K562 (cell line): ENCODE measurements around the gene MVP. TPM values are rescaled to one million over a fixed set of nuclear protein-coding genes. Genes with fewer than 3 reads are reported as not detected.

Experiments
- BDP1 ChIP-seq: IDR thresholded peaks from 3 replicates; pipeline ENCODE4 v1.6.1; 2011; ENCODE audit not compliant: insufficient read length, insufficient read depth
- CHD2 ChIP-seq: IDR thresholded peaks from 2 replicates; pipeline ENCODE4 v1.6.1; 2011; ENCODE audit warnings: low read depth, low read length
- CREM ChIP-seq: IDR thresholded peaks from 2 replicates; pipeline ENCODE4 v1.6.1; 2014; ENCODE audit warnings: antibody characterized with exemption, low read depth
- FOSL1 ChIP-seq: fragments of 200-800 bp; sonication (Bioruptor generic); conservative IDR thresholded peaks from 2 replicates; pipeline ENCODE4 v1.6.1; 2016; ENCODE audit warnings: missing genetic modification characterization, missing compliant biosample characterization
- FOXP1 ChIP-seq: sonication (generic); formaldehyde crosslinking; IDR thresholded peaks from 2 replicates; pipeline ENCODE4 v1.8.0; 2022; ENCODE audit warnings: mild to moderate bottlenecking, missing genetic modification reagents
- GABPB1 ChIP-seq: sonication (generic); formaldehyde crosslinking; IDR thresholded peaks from 2 replicates; pipeline ENCODE4 v1.8.0; 2022; ENCODE audit warnings: mild to moderate bottlenecking, missing genetic modification reagents
- HDAC1 ChIP-seq, 2 experiments: fragments of 450-650 bp; IDR thresholded peaks; 2 replicates each; pipeline ENCODE4 v1.6.1; 2016 to 2017; ENCODE audit warnings: inconsistent platforms in 1 of 2, mild to moderate bottlenecking in 1 of 2, moderate library complexity in 1 of 2
- HDAC6 ChIP-seq: IDR thresholded peaks from 2 replicates; pipeline ENCODE4 v1.6.1; 2012; ENCODE audit warnings: low read depth, mild to moderate bottlenecking, control low read depth, inconsistent platforms, low read length, moderate library complexity
- LARP7 ChIP-seq: fragments of 450-650 bp; IDR thresholded peaks from 2 replicates; pipeline ENCODE4 v1.6.1; 2016
- NR2C2 ChIP-seq, 2 experiments: fragments of 200-800 bp in 1 of 2; sonication (Bioruptor generic) in 1 of 2; sonication (generic) in 1 of 2; formaldehyde crosslinking in 1 of 2; IDR thresholded peaks; 2 replicates each; pipeline versions ENCODE4 v1.6.1 to v1.8.0; 2016 to 2022; ENCODE audit warnings: mild to moderate bottlenecking in 1 of 2, missing compliant biosample characterization in 1 of 2, missing genetic modification characterization in 1 of 2, missing genetic modification reagents in 1 of 2
- PATZ1 ChIP-seq: fragments of 250-450 bp; sonication (Bioruptor Pico); IDR thresholded peaks from 2 replicates; pipeline ENCODE4 v1.5.0; 2020; ENCODE audit warnings: mild to moderate bottlenecking, borderline replicate concordance
- RFX5 ChIP-seq: IDR thresholded peaks from 2 replicates; pipeline ENCODE4 v1.6.1; 2011; ENCODE audit warnings: low read depth, mild to moderate bottlenecking, improper control_type of control experiment, low read length
- SAP30 ChIP-seq: fragments of 200-600 bp; sonication (generic); IDR thresholded peaks from 2 replicates; pipeline ENCODE4 v1.6.1; 2012; ENCODE audit warnings: borderline replicate concordance, low read depth, mild to moderate bottlenecking, moderate library complexity, low read length, control low read depth, inconsistent platforms; ENCODE audit not compliant: insufficient read depth, poor library complexity, severe bottlenecking
- SMARCE1 ChIP-seq: fragments of 450-650 bp; IDR thresholded peaks from 2 replicates; pipeline ENCODE4 v1.7.1; 2016; ENCODE audit warnings: mild to moderate bottlenecking
- SOX6 ChIP-seq: fragments of 450-650 bp; IDR thresholded peaks from 2 replicates; pipeline ENCODE4 v1.6.1; 2014; ENCODE audit warnings: mild to moderate bottlenecking
- TCF15 ChIP-seq: fragments of 250-450 bp; sonication (Bioruptor Pico); IDR thresholded peaks from 2 replicates; pipeline ENCODE4 v1.8.0; 2022; ENCODE audit warnings: moderate library complexity, mild to moderate bottlenecking, inconsistent platforms
- TEAD1 ChIP-seq, 2 experiments: fragments of 450-650 bp in 1 of 2; sonication (generic) in 1 of 2; formaldehyde crosslinking; IDR thresholded peaks; 2 replicates each; pipeline versions ENCODE4 v1.4.0 to v1.8.0; 2020 to 2022; ENCODE audit warnings: mild to moderate bottlenecking in 2 of 2, missing genetic modification reagents in 1 of 2
- TGIF2 ChIP-seq: sonication (generic); formaldehyde crosslinking; IDR thresholded peaks from 2 replicates; pipeline ENCODE4 v1.8.1; 2022; ENCODE audit warnings: mild to moderate bottlenecking, missing genetic modification reagents, moderate library complexity
- TSC22D4 ChIP-seq: fragments of 450-650 bp; IDR thresholded peaks from 2 replicates; pipeline ENCODE4 v1.6.1; 2016; ENCODE audit warnings: missing genetic modification characterization, missing biosample characterization, control low read depth
- YY1 ChIP-seq, 3 experiments: IDR thresholded peaks; 2 replicates each; pipeline ENCODE4 v1.6.1; 2011; ENCODE audit warnings: low read length in 2 of 3, mild to moderate bottlenecking in 2 of 3, moderate library complexity in 2 of 3, borderline replicate concordance in 1 of 3, control low read depth in 1 of 3, low read depth in 1 of 3; ENCODE audit not compliant: insufficient read depth in 3 of 3, insufficient replicate concordance in 2 of 3, control insufficient read depth in 1 of 3, insufficient read length in 1 of 3; ENCODE audit errors: extremely low read depth in 1 of 3
- ZBTB34 ChIP-seq: fragments of 250-450 bp; sonication (Bioruptor Pico); IDR thresholded peaks from 2 replicates; pipeline ENCODE4 v1.8.0; 2021; ENCODE audit warnings: mild to moderate bottlenecking, moderate library complexity
- ZC3H4 ChIP-seq: sonication (generic); formaldehyde crosslinking; IDR thresholded peaks from 2 replicates; pipeline ENCODE4 v1.9.0; 2021; ENCODE audit warnings: missing genetic modification reagents, borderline replicate concordance
- ZNF76 ChIP-seq: fragments of 250-450 bp; sonication (Bioruptor Pico); IDR thresholded peaks from 2 replicates; pipeline ENCODE4 v1.4.0; 2020; ENCODE audit warnings: mild to moderate bottlenecking, moderate library complexity, borderline replicate concordance
- ZNF766 ChIP-seq: fragments of 200-800 bp; sonication (Bioruptor generic); conservative IDR thresholded peaks from 2 replicates; pipeline ENCODE4 v1.6.1; 2016; ENCODE audit warnings: missing genetic modification characterization, missing compliant biosample characterization
- polyA plus RNA-seq, 8 experiments: library from polyadenylated mRNA; depleted of rRNA in 4 of 8; stranded (reverse) in 5 of 8; unstranded in 3 of 8; fragments of >200 nt; fragmentation: Nextera tagmentation in 2 of 8; fragmentation: Illumina TruSeq in 1 of 8; extraction: Ambion mirVana in 2 of 8; extraction: Trizol in 1 of 8; gene quantifications; 2 replicates each; pipeline versions ENCODE4 v1.2.1 to v1.2.3, GENCODE V29; 2011 to 2014; ENCODE audit warnings: inconsistent platforms in 1 of 8, missing spikeins in 1 of 8
- total RNA-seq, 7 experiments: library from RNA; depleted of rRNA in 6 of 7; stranded (reverse); fragments of >200 nt in 6 of 7; fragmentation: Illumina TruSeq in 2 of 7; extraction: Trizol in 2 of 7; gene quantifications; 2 replicates each; pipeline versions ENCODE4 v1.2.1 to v1.2.3, GENCODE V29; 2011 to 2021; ENCODE audit warnings: low replicate concordance in 1 of 7

Gene MVP
- total and polyA plus RNA-seq, 9 of the 15 experiments (the other 6 are each of a cell fraction or from before 2014, with no cell fraction given): 0.39 to 1.9 (median 0.76) TPM; not detected in 2

GRCh38 chr16:29811170-29811895, 8.9 kb upstream of the MVP start (continued):
- TF ChIP-seq ZBTB34 (CRISPR knock-in tag): no peak
- peak; percentile 47 for TF ChIP-seq CREM
- TF ChIP-seq TEAD1 (CRISPR knock-in tag; IDR thresholded peaks at IDR 0.05): no peak; a peak in 1 of 4 replicates
- TF ChIP-seq TCF15 (CRISPR knock-in tag): no peak
- no peak for TF ChIP-seq ZC3H4 (CRISPR knock-in tag)
- TF ChIP-seq ZNF76 (CRISPR knock-in tag): no peak
- no peak for TF ChIP-seq TSC22D4 (tag)
- no peak for TF ChIP-seq PATZ1 (CRISPR knock-in tag)
- no peak for TF ChIP-seq SMARCE1
- no peak for TF ChIP-seq FOSL1 (tag)
- peak in 1 of 2 experiments; percentile 34; a peak in 1 of 4 replicates for TF ChIP-seq HDAC1 (IDR thresholded peaks at IDR 0.05)
- no peak for TF ChIP-seq NR2C2 (CRISPR knock-in tag; IDR thresholded peaks at IDR 0.05)
- TF ChIP-seq NR2C2 (tag; IDR thresholded peaks at IDR 0.05): no peak
- no peak for TF ChIP-seq BDP1
- TF ChIP-seq HDAC6: no peak
- 0 out of 2 replicates have a peak, but pooled peaks have one; percentile 9 for TF ChIP-seq CHD2
- peak; percentile 65; the same call in 1 of the 2 replicates for TF ChIP-seq LARP7
- no peak for TF ChIP-seq FOXP1 (CRISPR knock-in tag)
- no peak for TF ChIP-seq GABPB1 (CRISPR knock-in tag)
- TF ChIP-seq RFX5: no peak
- TF ChIP-seq ZNF766: peak; percentile 91
- TF ChIP-seq YY1 (IDR thresholded peaks at IDR 0.05; ENCODE audit: borderline replicate concordance in 1 of 3, control insufficient read depth in 1 of 3, extremely low read depth in 1 of 3, insufficient read depth in 3 of 3, insufficient read length in 1 of 3, insufficient replicate concordance in 2 of 3, low read depth in 1 of 3, low read length in 2 of 3): peak in 2 of 3 experiments; percentile 54 to 72
- no peak for TF ChIP-seq SOX6
- TF ChIP-seq SAP30: no peak
- no peak for TF ChIP-seq TGIF2
